Caco-2 (cell line): Measurements from ENCODE around the gene GPR139. TPM values are rescaled to one million over a fixed set of nuclear protein-coding genes. Genes with fewer than 3 reads are reported as not detected.

Experiments used
- BruUV-seq: library from RNA; stranded (reverse); fragments of 400-500 nt; replicated peaks from 2 replicates; lab custom pipeline; 2021; lab: Mats Ljungman, UMichigan
- CTCF ChIA-PET: fragments of 300-600 bp; sonication (Branson Sonifier 250); formaldehyde crosslinking; loops from one replicate; lab custom pipeline; 2022; ENCODE audit warnings: antibody characterized with exemption; lab: Charles Lee
- POLR2A ChIA-PET: fragments of 300-600 bp; sonication (Branson Sonifier 250); formaldehyde crosslinking; loops from one replicate; lab custom pipeline; 2022; ENCODE audit warnings: antibody characterized with exemption; lab: Charles Lee
- DNase-seq, 2 experiments: peaks; one replicate each; pipeline versions ENCODE4 v3.0.0 to v3.0.0-alpha.2; 2020 to 2022
- H3K27me3 ChIP-seq: replicated peaks from 2 replicates; pipeline ENCODE4 v1.6.0; 2011; ENCODE audit warnings: low read length; ENCODE audit not compliant: control insufficient read depth, insufficient read depth
- H3K36me3 ChIP-seq: 2 replicates; pipeline ENCODE4 v1.5.1; 2011; ENCODE audit warnings: low read length; ENCODE audit not compliant: control insufficient read depth, insufficient read depth
- H3K4me1 ChIP-seq: fragments of 250-450 bp; sonication (Bioruptor Pico); 2 replicates; pipeline ENCODE4 v1.5.1; 2020; ENCODE audit warnings: mild to moderate bottlenecking
- H3K4me3 ChIP-seq: 2 replicates; pipeline ENCODE4 v1.5.1; 2011; ENCODE audit warnings: low read depth, mild to moderate bottlenecking, control low read depth, low read length
- H3K9me3 ChIP-seq: fragments of 250-450 bp; sonication (Bioruptor Pico); 2 replicates; pipeline ENCODE4 v1.5.1; 2020; ENCODE audit warnings: mild to moderate bottlenecking, moderate library complexity
- H3K27ac Mint-ChIP-seq: one replicate; pipeline ENCODE4 v1.8.0; 2022; ENCODE audit warnings: mixed read lengths; ENCODE audit not compliant: unreplicated experiment
- H3K27me3 Mint-ChIP-seq: one replicate; pipeline ENCODE4 v1.8.0; 2022; ENCODE audit warnings: mixed read lengths; ENCODE audit not compliant: insufficient read depth, unreplicated experiment
- H3K36me3 Mint-ChIP-seq: one replicate; pipeline ENCODE4 v1.8.0; 2022; ENCODE audit warnings: mild to moderate bottlenecking, mixed read lengths; ENCODE audit not compliant: insufficient read depth, unreplicated experiment
- H3K4me1 Mint-ChIP-seq: one replicate; pipeline ENCODE4 v1.8.0; 2022; ENCODE audit warnings: low read depth, mixed read lengths; ENCODE audit not compliant: unreplicated experiment
- H3K4me3 Mint-ChIP-seq: one replicate; pipeline ENCODE4 v1.8.0; 2022; ENCODE audit warnings: mild to moderate bottlenecking, moderate library complexity, mixed read lengths; ENCODE audit not compliant: unreplicated experiment
- H3K9me3 Mint-ChIP-seq: one replicate; pipeline ENCODE4 v1.8.0; 2022; ENCODE audit warnings: mixed read lengths; ENCODE audit not compliant: unreplicated experiment
- CTCF ChIP-seq, 2 experiments: fragments of 200-600 bp in 1 of 2; IDR thresholded peaks; 1 replicate in 1 of 2; 2 replicates in 1 of 2; pipeline versions ENCODE4 v1.5.1 to v1.8.0; 2011 to 2022; ENCODE audit warnings: antibody characterized with exemption in 1 of 2, control low read depth in 1 of 2, inconsistent platforms in 1 of 2, low read depth in 1 of 2, low read length in 1 of 2, mild to moderate bottlenecking in 1 of 2, moderate library complexity in 1 of 2; ENCODE audit not compliant: insufficient read depth in 1 of 2, severe bottlenecking in 1 of 2, unreplicated experiment in 1 of 2
- intact Hi-C: fragments of 100-400 bp; cut with micrococcal nuclease; formaldehyde crosslinking; loops from one replicate; pipeline ENCODE4 v1.10.0; 2022; ENCODE audit not compliant: unreplicated experiment
- total RNA-seq: library from RNA; stranded (reverse); gene quantifications from 2 replicates; pipeline ENCODE4 v1.2.3, GENCODE V29; 2022

Gene GPR139
- total RNA-seq, 1 experiment from 2014 or later: not detected

- no peaks in the 10 kb centered on the region for H3K27me3 ChIP-seq
- POLR2A ChIA-PET: no interaction called here
- CTCF ChIA-PET: no interaction called here
- Mint-ChIP-seq H3K4me1 (no peaks in the 10 kb centered on the region), H3K27ac (no peak overlapping the region), H3K9me3 (no peaks in the 10 kb centered on the region), H3K4me3 (no peak overlapping the region), H3K27me3 (peaks cover 21% of the 10 kb centered on the region), H3K36me3 (no peaks in the 10 kb centered on the region)
- no peaks in the 10 kb centered on the region for H3K36me3 ChIP-seq
- no peak overlapping the region for H3K4me3 ChIP-seq
- H3K9me3 ChIP-seq: no peaks in the 10 kb centered on the region
- BruUV-seq: no TSS peak
- no peaks in the 10 kb centered on the region for H3K4me1 ChIP-seq
- intact Hi-C loops: no loop called here
- TF ChIP-seq CTCF (IDR thresholded peaks at IDR 0.05; ENCODE audit: insufficient read depth in 1 of 2, low read depth in 1 of 2, low read length in 1 of 2, severe bottlenecking in 1 of 2, unreplicated experiment in 1 of 2): no peak
- no peak for DNase-seq
These were observed 20.4 kb downstream of the GPR139 start for GRCh38 chr16:20053336-20053735.

DNA sequence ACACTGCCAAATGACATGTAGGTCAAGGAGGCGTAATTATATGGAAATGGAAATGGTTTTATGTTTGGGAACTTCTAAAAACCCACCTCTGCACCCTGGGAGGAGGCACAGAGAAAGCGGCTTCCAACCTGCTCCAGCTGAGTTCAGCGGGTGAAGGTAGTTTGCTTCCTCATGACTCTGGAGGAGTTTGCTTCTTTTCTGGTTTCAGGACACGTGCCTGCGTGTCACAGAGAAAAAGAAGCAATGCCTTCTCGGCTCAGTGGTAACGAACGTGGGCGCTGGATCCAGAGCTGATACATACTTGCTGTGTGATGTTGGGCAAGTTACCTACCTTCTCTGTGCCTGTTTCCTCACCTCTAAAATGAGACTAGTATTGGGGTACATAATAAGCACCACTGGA is 22.1 kb downstream of the GPR139 start:
- POLR2A ChIA-PET: no interaction called here
- Mint-ChIP-seq H3K9me3 (no peaks in the 10 kb centered on the region), H3K36me3 (no peaks in the 10 kb centered on the region), H3K4me3 (no peak overlapping the region), H3K4me1 (no peaks in the 10 kb centered on the region), H3K27ac (no peak overlapping the region), H3K27me3 (peaks cover 13% of the 10 kb centered on the region)
- H3K4me1 ChIP-seq: no peaks in the 10 kb centered on the region
- no peak for TF ChIP-seq CTCF (IDR thresholded peaks at IDR 0.05; ENCODE audit: insufficient read depth in 1 of 2, low read depth in 1 of 2, low read length in 1 of 2, severe bottlenecking in 1 of 2, unreplicated experiment in 1 of 2)
- H3K36me3 ChIP-seq: no peaks in the 10 kb centered on the region
- DNase-seq: no peak
- H3K27me3 ChIP-seq: no peaks in the 10 kb centered on the region
- no peak overlapping the region for H3K4me3 ChIP-seq
- no TSS peak for BruUV-seq
- CTCF ChIA-PET: no interaction called here
- intact Hi-C loops: no loop called here
- H3K9me3 ChIP-seq: no peaks in the 10 kb centered on the region

- peaks cover 16% of the 10 kb centered on the region for H3K27me3 Mint-ChIP-seq
- H3K9me3 ChIP-seq: no peaks in the 10 kb centered on the region
- H3K4me3 ChIP-seq: no peak overlapping the region
- no peak overlapping the region for H3K27ac Mint-ChIP-seq
- ChIA-PET POLR2A (no interaction called here), CTCF (no interaction called here)
- no TSS peak for BruUV-seq
- H3K36me3 ChIP-seq: no peaks in the 10 kb centered on the region
- no peaks in the 10 kb centered on the region for H3K4me1 Mint-ChIP-seq
- no peak for TF ChIP-seq CTCF (IDR thresholded peaks at IDR 0.05; ENCODE audit: insufficient read depth in 1 of 2, low read depth in 1 of 2, low read length in 1 of 2, severe bottlenecking in 1 of 2, unreplicated experiment in 1 of 2)
- H3K4me1 ChIP-seq: no peaks in the 10 kb centered on the region
- intact Hi-C loops: no loop called here
- H3K4me3 Mint-ChIP-seq: no peak overlapping the region
- H3K27me3 ChIP-seq: no peaks in the 10 kb centered on the region
- no peaks in the 10 kb centered on the region for H3K36me3 Mint-ChIP-seq
- H3K9me3 Mint-ChIP-seq: no peaks in the 10 kb centered on the region
- no peak for DNase-seq
These were observed 22.5 kb downstream of the GPR139 start for GRCh38 chr16:20051147-20051546.
